ENCODE measurements around the gene GM2A.
"Not testable (repeated sequence)": the region's sequence is repeated elsewhere in the genome, so short reads cannot be mapped to it uniquely, and the experiment has no call there.

Gene GM2A

DNA sequence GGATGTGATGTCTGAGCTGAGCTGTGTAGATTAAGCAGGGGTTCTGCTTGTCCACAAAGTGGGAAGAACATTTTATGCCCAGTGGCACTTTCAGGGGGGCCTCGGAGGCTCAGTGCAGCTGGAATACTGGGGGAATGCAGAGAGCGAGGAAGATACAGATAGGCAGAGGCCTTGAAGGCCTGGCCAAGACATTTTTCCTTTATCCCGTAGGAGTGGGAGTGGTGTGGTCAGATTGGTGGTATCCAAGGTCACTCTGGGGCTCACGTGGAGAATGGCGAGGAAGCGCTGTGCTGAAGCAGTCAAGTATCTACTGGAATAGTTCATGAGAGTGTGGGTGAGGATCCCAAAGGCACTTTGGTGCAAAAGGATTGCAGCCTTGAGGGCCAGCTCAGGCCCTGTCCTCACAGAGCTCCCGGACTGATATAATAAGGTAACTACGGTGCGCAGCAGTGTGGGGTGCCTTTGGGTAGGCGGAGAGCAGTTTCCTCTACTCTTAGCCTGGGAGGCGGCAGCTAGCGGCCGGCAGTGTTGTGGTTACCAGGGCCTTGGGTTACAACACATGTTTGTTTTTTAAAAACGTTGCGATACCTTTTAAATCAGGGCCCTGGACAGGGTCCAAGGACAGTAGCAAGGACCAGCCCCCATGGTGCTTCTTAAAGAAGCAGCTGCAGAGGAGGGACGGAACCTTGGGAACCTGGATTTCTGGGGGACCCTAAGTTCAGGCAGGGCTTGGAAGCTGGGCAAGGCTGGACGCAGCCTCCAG lies 18.3 kb upstream of the GM2A start:
- Histone ChIP-seq H3F3A (ENCODE audit: insufficient read depth, low read length) (no peaks in the 10 kb centered on the region; the same call in 1 of the 2 replicates), H2AFZ (ENCODE audit: low read length) (no peak overlapping the region), H4K20me1 (ENCODE audit: insufficient read depth, low read length) (no peaks in the 10 kb centered on the region), H3K9me3 (ENCODE audit: low read length) (no peaks in the 10 kb centered on the region), H3K9me2 (ENCODE audit: low read depth, low read length) (no peaks in the 10 kb centered on the region), H3K4me3 (ENCODE audit: low read depth, low read length, poor library complexity, severe bottlenecking) (peak overlapping the region; percentile 37), H3K27ac (ENCODE audit: low read depth, low read length, poor library complexity, severe bottlenecking) (peak overlapping the region; percentile 95), H3K4me1 (ENCODE audit: insufficient read depth, low read length, severe bottlenecking) (peaks cover 71% of the 10 kb centered on the region), H3K4me2 (ENCODE audit: low read length) (peak overlapping the region; percentile 61), H3K36me3 (ENCODE audit: insufficient read depth, low read length) (peaks cover 2% of the 10 kb centered on the region; the same call in 1 of the 2 replicates), H3K79me2 (ENCODE audit: insufficient read depth, low read length) (no peaks in the 10 kb centered on the region), H3K27me3 (ENCODE audit: insufficient read depth, low read length) (no peaks in the 10 kb centered on the region), H3K9ac (ENCODE audit: low read length) (peak overlapping the region; percentile 70)
- TF ChIP-seq, protein P1, sequence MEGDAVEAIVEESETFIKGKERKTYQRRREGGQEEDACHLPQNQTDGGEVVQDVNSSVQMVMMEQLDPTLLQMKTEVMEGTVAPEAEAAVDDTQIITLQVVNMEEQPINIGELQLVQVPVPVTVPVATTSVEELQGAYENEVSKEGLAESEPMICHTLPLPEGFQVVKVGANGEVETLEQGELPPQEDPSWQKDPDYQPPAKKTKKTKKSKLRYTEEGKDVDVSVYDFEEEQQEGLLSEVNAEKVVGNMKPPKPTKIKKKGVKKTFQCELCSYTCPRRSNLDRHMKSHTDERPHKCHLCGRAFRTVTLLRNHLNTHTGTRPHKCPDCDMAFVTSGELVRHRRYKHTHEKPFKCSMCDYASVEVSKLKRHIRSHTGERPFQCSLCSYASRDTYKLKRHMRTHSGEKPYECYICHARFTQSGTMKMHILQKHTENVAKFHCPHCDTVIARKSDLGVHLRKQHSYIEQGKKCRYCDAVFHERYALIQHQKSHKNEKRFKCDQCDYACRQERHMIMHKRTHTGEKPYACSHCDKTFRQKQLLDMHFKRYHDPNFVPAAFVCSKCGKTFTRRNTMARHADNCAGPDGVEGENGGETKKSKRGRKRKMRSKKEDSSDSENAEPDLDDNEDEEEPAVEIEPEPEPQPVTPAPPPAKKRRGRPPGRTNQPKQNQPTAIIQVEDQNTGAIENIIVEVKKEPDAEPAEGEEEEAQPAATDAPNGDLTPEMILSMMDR (IDR thresholded peaks at IDR 0.05; ENCODE audit: low read length), result no peak
- TF ChIP-seq EZH2 (IDR thresholded peaks at IDR 0.05; ENCODE audit: borderline replicate concordance, low read length), result no peak

DNA sequence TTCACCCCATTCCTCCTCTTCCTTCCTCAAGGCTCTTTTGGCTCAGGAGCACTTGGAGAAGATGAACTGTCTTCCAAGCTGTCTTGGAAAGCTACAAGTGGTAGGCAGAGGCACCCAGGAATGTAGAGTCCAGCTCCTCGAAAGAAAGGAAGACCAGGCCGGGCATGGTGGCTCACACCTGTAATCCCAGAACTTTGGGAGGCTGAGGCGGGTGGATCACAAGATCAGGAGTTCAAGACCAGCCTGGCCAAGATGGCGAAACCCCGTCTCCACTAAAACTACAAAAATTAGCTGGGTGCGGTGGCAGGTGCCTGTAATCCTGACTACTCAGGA lies 17.8 kb upstream of the GM2A start:
- not testable (repeated sequence) for H3K36me3 ChIP-seq (ENCODE audit: insufficient read depth, low read length)
- peak overlapping the region; percentile 70 for H3K9ac ChIP-seq (ENCODE audit: low read length)
- H3K27ac ChIP-seq (ENCODE audit: low read depth, low read length, poor library complexity, severe bottlenecking), result peak overlapping the region; percentile 95

GRCh38 chr5:151236888-151237287 lies 16.1 kb upstream of the GM2A start:
- no peaks in the 10 kb centered on the region for H4K20me1 ChIP-seq (ENCODE audit: insufficient read depth, low read length)
- no peak overlapping the region for H3K4me2 ChIP-seq (ENCODE audit: low read length)
- H2AFZ ChIP-seq (ENCODE audit: low read length), result no peak overlapping the region
- H3K4me3 ChIP-seq (ENCODE audit: low read depth, low read length, poor library complexity, severe bottlenecking), result no peak overlapping the region
- H3K27ac ChIP-seq (ENCODE audit: low read depth, low read length, poor library complexity, severe bottlenecking), result peak overlapping the region; percentile 90
- H3K4me1 ChIP-seq (ENCODE audit: insufficient read depth, low read length, severe bottlenecking), result peaks cover 79% of the 10 kb centered on the region
- H3K27me3 ChIP-seq (ENCODE audit: insufficient read depth, low read length), result no peaks in the 10 kb centered on the region
- H3K9ac ChIP-seq (ENCODE audit: low read length), result no peak overlapping the region
- no peak for TF ChIP-seq EZH2 (IDR thresholded peaks at IDR 0.05; ENCODE audit: borderline replicate concordance, low read length)
- TF ChIP-seq, protein P1 (IDR thresholded peaks at IDR 0.05; ENCODE audit: low read length), result no peak
- H3F3A ChIP-seq (ENCODE audit: insufficient read depth, low read length), result no peaks in the 10 kb centered on the region; the same call in 1 of the 2 replicates
- peaks cover 5% of the 10 kb centered on the region; the same call in 1 of the 2 replicates for H3K36me3 ChIP-seq (ENCODE audit: insufficient read depth, low read length)
- H3K9me3 ChIP-seq (ENCODE audit: low read length), result no peaks in the 10 kb centered on the region
- H3K79me2 ChIP-seq (ENCODE audit: insufficient read depth, low read length), result no peaks in the 10 kb centered on the region
- no peaks in the 10 kb centered on the region for H3K9me2 ChIP-seq (ENCODE audit: low read depth, low read length)

More for the DNA sequence above, 17.8 kb upstream of the GM2A start:
- H3F3A ChIP-seq (ENCODE audit: insufficient read depth, low read length); H2AFZ ChIP-seq (ENCODE audit: low read length); H3K79me2 ChIP-seq (ENCODE audit: insufficient read depth, low read length); H3K9me3 ChIP-seq (ENCODE audit: low read length); H4K20me1 ChIP-seq (ENCODE audit: insufficient read depth, low read length); H3K27me3 ChIP-seq (ENCODE audit: insufficient read depth, low read length); H3K9me2 ChIP-seq (ENCODE audit: low read depth, low read length): not testable (repeated sequence)
- peak overlapping the region; percentile 37 for H3K4me3 ChIP-seq (ENCODE audit: low read depth, low read length, poor library complexity, severe bottlenecking)
- H3K4me1 ChIP-seq (ENCODE audit: insufficient read depth, low read length, severe bottlenecking), result peaks cover 72% of the 10 kb centered on the region
- peak overlapping the region; percentile 61 for H3K4me2 ChIP-seq (ENCODE audit: low read length)

DNA sequence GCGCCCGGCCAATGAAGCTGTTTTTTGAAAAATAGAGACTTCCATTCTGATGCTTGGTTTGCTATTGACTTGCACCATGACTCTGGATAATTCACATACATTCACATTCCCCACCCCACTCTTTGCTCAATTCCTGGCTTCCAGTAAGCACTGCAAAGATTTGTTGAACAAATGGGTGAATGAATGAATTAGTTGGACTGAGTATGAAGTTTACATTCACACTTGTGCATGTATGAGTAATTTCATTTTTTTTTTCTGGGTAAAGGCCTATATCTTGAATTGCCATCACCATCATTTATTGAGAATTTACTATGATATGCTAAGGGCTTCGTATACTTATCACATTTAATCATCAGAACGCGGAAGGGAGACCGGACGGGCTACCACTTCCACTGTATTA lies 15.3 kb upstream of the GM2A start:
- Histone ChIP-seq H3K4me1 (ENCODE audit: insufficient read depth, low read length, severe bottlenecking) (peaks cover 73% of the 10 kb centered on the region), H3K27me3 (ENCODE audit: insufficient read depth, low read length) (no peaks in the 10 kb centered on the region), H4K20me1 (ENCODE audit: insufficient read depth, low read length) (no peaks in the 10 kb centered on the region), H3K4me3 (ENCODE audit: low read depth, low read length, poor library complexity, severe bottlenecking) (peak overlapping the region; percentile 39), H3K79me2 (ENCODE audit: insufficient read depth, low read length) (no peaks in the 10 kb centered on the region), H3K9me2 (ENCODE audit: low read depth, low read length) (no peaks in the 10 kb centered on the region), H3K36me3 (ENCODE audit: insufficient read depth, low read length) (peaks cover 5% of the 10 kb centered on the region; the same call in 1 of the 2 replicates), H3K27ac (ENCODE audit: low read depth, low read length, poor library complexity, severe bottlenecking) (peak overlapping the region; percentile 90), H3K9me3 (ENCODE audit: low read length) (no peaks in the 10 kb centered on the region), H3K9ac (ENCODE audit: low read length) (peak overlapping the region; percentile 58), H3F3A (ENCODE audit: insufficient read depth, low read length) (no peaks in the 10 kb centered on the region; the same call in 1 of the 2 replicates), H3K4me2 (ENCODE audit: low read length) (peak overlapping the region; percentile 58), H2AFZ (ENCODE audit: low read length) (no peak overlapping the region)
- TF ChIP-seq, protein P1 (IDR thresholded peaks at IDR 0.05; ENCODE audit: low read length), result no peak
- no peak for TF ChIP-seq EZH2 (IDR thresholded peaks at IDR 0.05; ENCODE audit: borderline replicate concordance, low read length)
